K562 (cell line): ENCODE results near the gene KCND3. TPM values are rescaled to one million over a fixed set of nuclear protein-coding genes. Genes with fewer than 3 reads are reported as not detected.
"Not testable (repeated sequence)": the region's sequence is repeated elsewhere in the genome, so short reads cannot be mapped to it uniquely, and the experiment has no call there.

Source experiments
- ATAC-seq: fragments of 200-7000 bp; cut with Tn5 transposase; 3 replicates; pipeline ENCODE4 v1.9.1; 2020; ENCODE audit warnings: moderate library complexity
- BruUV-seq: library from RNA; stranded (reverse); fragments of 400-500 nt; replicated peaks from 2 replicates; lab custom pipeline; 2021; lab: Mats Ljungman, UMichigan
- CTCF ChIA-PET: fragments of 300-600 bp; formaldehyde crosslinking; extraction: SDS; loops from one replicate; lab custom pipeline; 2021; ENCODE audit warnings: low intra/inter-chr PET ratio; lab: Yijun Ruan, JAX
- POLR2A ChIA-PET: fragments of 300-600, 350-650 bp; sonication (Branson Sonifier 250); formaldehyde crosslinking; extraction: SDS; loops from one replicate; lab custom pipeline; 2021; ENCODE audit warnings: antibody characterized with exemption, inconsistent platforms; lab: Yijun Ruan, JAX
- DNase-seq, 4 experiments: peaks; one replicate each; pipeline versions ENCODE4 v3.0.0 to v3.0.0-alpha.2; 2011 to 2018; ENCODE audit warnings: low spot score in 3 of 4, mixed read lengths in 3 of 4; ENCODE audit errors: extremely low read depth in 1 of 4
- FAIRE-seq: peaks from 2 replicates; lab custom pipeline; 2011; peaks lifted over from hg19 to GRCh38; lab: Jason Lieb, UNC
- H2AFZ ChIP-seq: 2 replicates; pipeline ENCODE4 v1.6.0; 2011; ENCODE audit warnings: low read depth, low read length, control low read depth, inconsistent platforms
- H3K27ac ChIP-seq: fragments of 200-600 bp; 3 replicates; pipeline ENCODE4 v1.8.0; 2011; ENCODE audit warnings: low read depth, mild to moderate bottlenecking, control low read depth, inconsistent platforms, low read length, moderate library complexity, mixed read lengths; ENCODE audit errors: extremely low read depth
- H3K27me3 ChIP-seq, 2 experiments: fragments of 300-600 bp in 1 of 2; 2 replicates in 1 of 2; 3 replicates in 1 of 2; pipeline versions ENCODE4 v1.6.0 to v1.8.0; 2011; ENCODE audit warnings: inconsistent platforms in 2 of 2, low read length in 2 of 2, mild to moderate bottlenecking in 1 of 2, mixed read lengths in 1 of 2, moderate library complexity in 1 of 2; ENCODE audit not compliant: control insufficient read depth in 2 of 2, insufficient read depth in 2 of 2
- H3K36me3 ChIP-seq: fragments of 300-600 bp; 3 replicates; pipeline ENCODE4 v1.8.0; 2011; ENCODE audit warnings: mild to moderate bottlenecking, low read length, inconsistent platforms; ENCODE audit not compliant: control insufficient read depth, insufficient read depth
- H3K4me1 ChIP-seq, 2 experiments: fragments of 200-600 bp in 1 of 2; replicated peaks in 1 of 2; 2 replicates in 1 of 2; 3 replicates in 1 of 2; pipeline versions ENCODE4 v1.5.1 to v1.8.0; 2011; ENCODE audit warnings: inconsistent platforms in 2 of 2, low read length in 2 of 2, mild to moderate bottlenecking in 1 of 2, mixed read lengths in 1 of 2, moderate library complexity in 1 of 2; ENCODE audit not compliant: control insufficient read depth in 2 of 2, insufficient read depth in 2 of 2
- H3K4me2 ChIP-seq: 2 replicates; pipeline ENCODE4 v1.6.1; 2011; ENCODE audit warnings: low read length, control low read depth, inconsistent platforms, mixed read lengths; ENCODE audit not compliant: insufficient read depth
- H3K4me3 ChIP-seq: fragments of 200-600 bp; sonication (generic), shearing (Covaris generic); 2 replicates; pipeline ENCODE4 v1.5.1; 2016; ENCODE audit warnings: control low read depth, inconsistent platforms
- H3K79me2 ChIP-seq: fragments of 200-600 bp; 3 replicates; pipeline ENCODE4 v1.8.0; 2011; ENCODE audit warnings: low read length, inconsistent platforms; ENCODE audit not compliant: control insufficient read depth, insufficient read depth
- H3K9ac ChIP-seq, 2 experiments: 2 replicates each; pipeline versions ENCODE4 v1.6.0 to v1.6.1; 2011; ENCODE audit warnings: low read depth in 2 of 2, low read length in 2 of 2, control low read depth in 1 of 2, inconsistent platforms in 1 of 2, mild to moderate bottlenecking in 1 of 2, mixed read lengths in 1 of 2; ENCODE audit not compliant: insufficient read depth in 1 of 2
- H3K9me1 ChIP-seq: one replicate; pipeline ENCODE4 v1.6.0; 2011; ENCODE audit warnings: inconsistent platforms, mild to moderate bottlenecking, low read length, moderate library complexity; ENCODE audit not compliant: control insufficient read depth, insufficient read depth
- H3K9me3 ChIP-seq: replicated peaks from 2 replicates; pipeline ENCODE4 v1.5.1; 2011; ENCODE audit warnings: low read depth, low read length, inconsistent platforms; ENCODE audit not compliant: control insufficient read depth, insufficient read depth
- H4K20me1 ChIP-seq: replicated peaks from 2 replicates; pipeline ENCODE4 v1.6.1; 2011; ENCODE audit warnings: low read length, inconsistent platforms, mixed read lengths; ENCODE audit not compliant: control insufficient read depth, insufficient read depth
- ARHGAP35 ChIP-seq: fragments of 450-650 bp; IDR thresholded peaks from 2 replicates; pipeline ENCODE4 v1.6.1; 2018; ENCODE audit not compliant: partially characterized antibody
- EGR1 ChIP-seq: fragments of 450-650 bp; conservative IDR thresholded peaks from 2 replicates; pipeline ENCODE4 v1.6.1; 2017; ENCODE audit warnings: mild to moderate bottlenecking
- EP300 ChIP-seq: IDR thresholded peaks from 2 replicates; pipeline ENCODE4 v1.6.1; 2012; ENCODE audit warnings: low read length, improper control_type of control experiment
- ETV6 ChIP-seq, 3 experiments: fragments of 150-350 bp in 1 of 3; sonication (generic) in 1 of 3; formaldehyde crosslinking in 1 of 3; IDR thresholded peaks; 2 replicates each; pipeline versions ENCODE4 v1.6.1 to v1.8.0; 2014 to 2022; ENCODE audit warnings: borderline replicate concordance in 2 of 3, low read depth in 2 of 3, antibody characterized with exemption in 1 of 3, low read length in 1 of 3, mild to moderate bottlenecking in 1 of 3, missing genetic modification reagents in 1 of 3
- MEIS2 ChIP-seq: fragments of 450-650 bp; IDR thresholded peaks from 2 replicates; pipeline ENCODE4 v1.6.1; 2014; ENCODE audit warnings: mild to moderate bottlenecking; ENCODE audit not compliant: partially characterized antibody
- RFX1 ChIP-seq: fragments of 450-650 bp; IDR thresholded peaks from 2 replicates; pipeline ENCODE4 v1.6.1; 2016; ENCODE audit warnings: mild to moderate bottlenecking, moderate library complexity
- SRSF3 ChIP-seq: fragments of 200-400 bp; formaldehyde crosslinking; IDR thresholded peaks from 2 replicates; pipeline ENCODE4 v1.6.1; 2016; ENCODE audit warnings: mild to moderate bottlenecking, low read length, moderate library complexity; ENCODE audit not compliant: insufficient read depth
- ZNF586 ChIP-seq: fragments of 450-650 bp; formaldehyde crosslinking; conservative IDR thresholded peaks from 2 replicates; pipeline ENCODE4 v1.4.0; 2020; ENCODE audit warnings: mild to moderate bottlenecking, moderate library complexity
- ZNF699 ChIP-seq: fragments of 250-450 bp; sonication (Bioruptor Pico); IDR thresholded peaks from 2 replicates; pipeline ENCODE4 v1.8.0; 2021; ENCODE audit warnings: mild to moderate bottlenecking, moderate library complexity; ENCODE audit not compliant: insufficient replicate concordance
- WGBS: fragments of 100-300 bp; shearing (Covaris generic); methylation state at CpG from one replicate; pipeline ENCODE4 v1.1.6; 2016; ENCODE audit warnings: low coverage, mixed read lengths; ENCODE audit not compliant: insufficient coverage; ENCODE audit errors: missing lambda C conversion rate; 5-methylcytosine and 5-hydroxymethylcytosine counted together
- in situ Hi-C: fragments of 300-500 bp; cut with MboI; formaldehyde crosslinking; loops from 4 replicates; pipeline ENCODE4 v1.15.0; 2018; ENCODE audit warnings: inconsistent platforms, mixed read lengths
- intact Hi-C: fragments of 100-400 bp; cut with micrococcal nuclease; formaldehyde crosslinking; loops from 2 replicates; pipeline ENCODE4 v1.14.2; 2022
- polyA plus RNA-seq, 8 experiments: library from polyadenylated mRNA; depleted of rRNA in 4 of 8; stranded (reverse) in 5 of 8; unstranded in 3 of 8; fragments of >200 nt; fragmentation: Nextera tagmentation in 2 of 8; fragmentation: Illumina TruSeq in 1 of 8; extraction: Ambion mirVana in 2 of 8; extraction: Trizol in 1 of 8; gene quantifications; 2 replicates each; pipeline versions ENCODE4 v1.2.1 to v1.2.3, GENCODE V29; 2011 to 2014; ENCODE audit warnings: inconsistent platforms in 1 of 8, missing spikeins in 1 of 8
- total RNA-seq, 7 experiments: library from RNA; depleted of rRNA in 6 of 7; stranded (reverse); fragments of >200 nt in 6 of 7; fragmentation: Illumina TruSeq in 2 of 7; extraction: Trizol in 2 of 7; gene quantifications; 2 replicates each; pipeline versions ENCODE4 v1.2.1 to v1.2.3, GENCODE V29; 2011 to 2021; ENCODE audit warnings: low replicate concordance in 1 of 7

KCND3 gene
- total and polyA plus RNA-seq, 9 of the 15 experiments (the other 6 are each of a cell fraction or from before 2014, with no cell fraction given), result not detected

- TF ChIP-seq EP300, result peak; percentile 21; the same call in 1 of the 2 replicates
- no peak for TF ChIP-seq ETV6 (IDR thresholded peaks at IDR 0.05; ENCODE audit: borderline replicate concordance in 1 of 2, low read depth in 2 of 2, low read length in 1 of 2)
- no peak for TF ChIP-seq ETV6 (CRISPR knock-in tag; IDR thresholded peaks at IDR 0.05; ENCODE audit: borderline replicate concordance)
These were observed 245.8 kb downstream of the KCND3 start (continued) for GRCh38 chr1:111743679-111744101.

- 7% methylated on average over 5 of the region's 5 CpGs for WGBS
- CTCF ChIA-PET, result interaction anchor here (0.6 to 1.3 kb wide), 2 partner anchors 28 to 118 kb away, joined by 3 to 4 read pairs; no protein-coding TSS in a partner anchor
- DNase-seq, result no peak
- H4K20me1 ChIP-seq, result peaks cover 3% of the 10 kb centered on the region; the same call in 1 of the 2 replicates
- BruUV-seq, result no TSS peak
- H3K9me3 ChIP-seq, result no peaks in the 10 kb centered on the region
- peaks cover 18 to 25% of the 10 kb centered on the region in 2 experiments; a peak in 4 of 5 replicates for H3K4me1 ChIP-seq
- ATAC-seq, result no peak
- intact Hi-C loops, result no loop called here
- POLR2A ChIA-PET, result interaction anchor here (0.6 kb wide), 1 partner anchor 228 kb away, joined by 3 read pairs; no protein-coding TSS in a partner anchor
- in situ Hi-C loops, result no loop called here
- no peak overlapping the region for H3K4me3 ChIP-seq
- no peak overlapping the region for H3K4me2 ChIP-seq
- H3K79me2 ChIP-seq, result no peaks in the 10 kb centered on the region
- TF ChIP-seq SRSF3 (no peak), EGR1 (no peak), ZNF586 (CRISPR knock-in tag) (no peak), ARHGAP35 (no peak), MEIS2 (no peak), ZNF699 (CRISPR knock-in tag) (no peak), RFX1 (peak; percentile 66)
- no peaks in the 10 kb centered on the region for H3K9me1 ChIP-seq
- no peak overlapping the region for H3K27ac ChIP-seq
- H3K36me3 ChIP-seq, result no peaks in the 10 kb centered on the region
- H3K9ac ChIP-seq, result no peak overlapping the region
- FAIRE-seq, result no peak
- H2AFZ ChIP-seq, result no peak overlapping the region
- peaks cover 15 to 64% of the 10 kb centered on the region in 2 experiments for H3K27me3 ChIP-seq
These were observed 246.4 kb downstream of the KCND3 start for GRCh38 chr1:111742938-111743549.

- CTCF ChIA-PET, result interaction anchor here (0.6 kb wide), 1 partner anchor 117 kb away, joined by 3 read pairs; no protein-coding TSS in a partner anchor
- Histone ChIP-seq H3K4me1 (peaks cover 18 to 28% of the 10 kb centered on the region in 2 experiments; a peak in 4 of 5 replicates), H3K27me3 (peaks cover 19 to 72% of the 10 kb centered on the region in 2 experiments)
- in situ Hi-C loops, BruUV-seq, H2AFZ ChIP-seq, intact Hi-C loops, H3K9me1 ChIP-seq, ATAC-seq, H3K36me3 ChIP-seq, DNase-seq, H3K4me2 ChIP-seq, FAIRE-seq, H3K27ac ChIP-seq, H3K9ac ChIP-seq, H3K4me3 ChIP-seq, H3K79me2 ChIP-seq, H4K20me1 ChIP-seq, H3K9me3 ChIP-seq: not testable (repeated sequence)
- POLR2A ChIA-PET, result interaction anchor here (0.6 kb wide), 1 partner anchor 228 kb away, joined by 3 read pairs; no protein-coding TSS in a partner anchor
- WGBS, result 40% methylated on average over 14 of the region's 14 CpGs
These were observed 247.2 kb downstream of the KCND3 start for GRCh38 chr1:111742292-111742691.
